GM19324 (cell line): ENCODE data around the gene SEMA4C.

ENCODE experiments used
- ATAC-seq: cut with Tn5 transposase; IDR thresholded peaks from one replicate; pipeline ENCODE4 v1.9.1; 2021; ENCODE audit warnings: mild to moderate bottlenecking, moderate library complexity; ENCODE audit not compliant: unreplicated experiment, low FRiP score

The SEMA4C gene, protein sequence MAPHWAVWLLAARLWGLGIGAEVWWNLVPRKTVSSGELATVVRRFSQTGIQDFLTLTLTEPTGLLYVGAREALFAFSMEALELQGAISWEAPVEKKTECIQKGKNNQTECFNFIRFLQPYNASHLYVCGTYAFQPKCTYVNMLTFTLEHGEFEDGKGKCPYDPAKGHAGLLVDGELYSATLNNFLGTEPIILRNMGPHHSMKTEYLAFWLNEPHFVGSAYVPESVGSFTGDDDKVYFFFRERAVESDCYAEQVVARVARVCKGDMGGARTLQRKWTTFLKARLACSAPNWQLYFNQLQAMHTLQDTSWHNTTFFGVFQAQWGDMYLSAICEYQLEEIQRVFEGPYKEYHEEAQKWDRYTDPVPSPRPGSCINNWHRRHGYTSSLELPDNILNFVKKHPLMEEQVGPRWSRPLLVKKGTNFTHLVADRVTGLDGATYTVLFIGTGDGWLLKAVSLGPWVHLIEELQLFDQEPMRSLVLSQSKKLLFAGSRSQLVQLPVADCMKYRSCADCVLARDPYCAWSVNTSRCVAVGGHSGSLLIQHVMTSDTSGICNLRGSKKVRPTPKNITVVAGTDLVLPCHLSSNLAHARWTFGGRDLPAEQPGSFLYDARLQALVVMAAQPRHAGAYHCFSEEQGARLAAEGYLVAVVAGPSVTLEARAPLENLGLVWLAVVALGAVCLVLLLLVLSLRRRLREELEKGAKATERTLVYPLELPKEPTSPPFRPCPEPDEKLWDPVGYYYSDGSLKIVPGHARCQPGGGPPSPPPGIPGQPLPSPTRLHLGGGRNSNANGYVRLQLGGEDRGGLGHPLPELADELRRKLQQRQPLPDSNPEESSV

DNA sequence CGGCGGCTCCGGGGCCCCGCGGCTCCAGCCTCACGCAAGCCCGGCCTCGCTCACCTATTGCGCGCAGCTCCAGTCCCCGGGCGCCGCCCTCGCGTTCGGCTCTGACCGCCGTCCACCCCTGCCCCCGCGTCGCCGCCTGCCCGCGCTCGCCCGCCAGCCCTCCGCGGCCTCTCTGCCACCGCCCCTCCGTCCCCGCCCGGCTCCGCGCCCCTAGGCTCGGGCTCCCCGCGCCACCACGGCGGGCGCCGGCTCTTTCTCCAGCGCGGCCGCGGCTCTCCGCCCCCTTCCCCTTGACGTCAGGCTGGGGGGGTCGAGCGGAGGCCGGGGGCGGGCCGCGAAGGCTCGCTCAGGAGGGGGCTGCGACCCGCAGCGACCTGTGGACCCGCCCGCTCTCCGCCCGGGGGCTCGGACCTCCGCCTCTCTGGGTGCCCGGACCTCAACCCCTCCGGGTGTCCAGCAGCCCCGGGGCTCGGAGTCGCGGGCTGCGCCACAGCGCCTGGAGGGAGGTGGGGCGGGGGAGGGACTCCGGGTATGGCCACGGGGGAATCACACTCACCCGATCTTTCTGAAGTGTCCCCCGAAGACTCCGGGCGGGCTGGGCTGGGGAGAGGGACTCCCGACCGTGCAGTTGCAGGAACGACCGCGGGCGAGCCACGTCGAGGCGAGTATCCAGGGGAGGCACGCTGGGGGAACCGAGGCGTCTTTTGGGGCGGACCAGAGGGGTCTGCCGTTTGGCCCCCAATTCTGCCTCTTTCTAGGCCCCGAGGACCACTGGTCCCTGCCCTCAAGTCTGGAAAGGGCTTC lies at the start of gene SEMA4C:
TSS of gene SEMA4C (minus strand) at position 259 of the 804 bp plus-strand sequence. CDS start 2,194 bp downstream, outside the sequence.
- ATAC-seq, result no peak

DNA sequence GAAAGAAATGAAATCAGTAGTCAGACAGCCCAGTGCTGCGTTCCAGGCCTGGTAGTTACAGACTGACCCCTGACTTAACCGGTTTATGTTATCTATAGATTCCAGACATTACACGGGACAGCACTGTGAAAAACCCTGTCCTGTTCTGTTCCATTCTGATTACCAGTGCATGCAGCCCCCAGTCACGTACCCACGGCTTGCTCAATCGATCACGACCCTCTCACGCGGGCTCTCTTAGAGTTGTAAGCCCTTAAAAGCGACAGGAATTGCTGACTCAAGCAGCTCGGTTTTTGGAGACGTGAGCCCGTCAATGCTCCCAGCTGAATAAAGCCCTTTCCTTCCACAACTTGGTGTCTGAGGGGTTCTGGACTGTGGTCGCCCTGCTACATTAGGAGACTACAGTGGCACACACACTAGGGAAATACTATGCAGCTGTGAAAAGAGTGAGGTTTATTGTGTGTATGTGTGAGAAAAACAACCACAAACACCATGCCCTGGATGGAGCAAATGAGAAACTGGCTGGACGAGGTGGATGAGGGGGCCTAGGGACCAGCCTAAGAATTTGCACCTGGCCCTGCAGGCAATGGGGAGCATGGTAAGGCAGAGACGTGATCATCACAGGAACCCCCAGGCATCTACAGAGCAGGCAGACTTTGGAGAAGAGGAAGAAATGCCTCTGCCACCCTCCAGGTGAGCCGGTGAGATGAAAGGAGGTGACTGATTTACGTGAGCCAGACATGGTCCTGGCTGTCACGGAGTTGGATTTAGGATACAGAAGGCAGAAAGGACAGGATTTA lies 49.1 kb upstream of the SEMA4C start:
- no peak for ATAC-seq

DNA sequence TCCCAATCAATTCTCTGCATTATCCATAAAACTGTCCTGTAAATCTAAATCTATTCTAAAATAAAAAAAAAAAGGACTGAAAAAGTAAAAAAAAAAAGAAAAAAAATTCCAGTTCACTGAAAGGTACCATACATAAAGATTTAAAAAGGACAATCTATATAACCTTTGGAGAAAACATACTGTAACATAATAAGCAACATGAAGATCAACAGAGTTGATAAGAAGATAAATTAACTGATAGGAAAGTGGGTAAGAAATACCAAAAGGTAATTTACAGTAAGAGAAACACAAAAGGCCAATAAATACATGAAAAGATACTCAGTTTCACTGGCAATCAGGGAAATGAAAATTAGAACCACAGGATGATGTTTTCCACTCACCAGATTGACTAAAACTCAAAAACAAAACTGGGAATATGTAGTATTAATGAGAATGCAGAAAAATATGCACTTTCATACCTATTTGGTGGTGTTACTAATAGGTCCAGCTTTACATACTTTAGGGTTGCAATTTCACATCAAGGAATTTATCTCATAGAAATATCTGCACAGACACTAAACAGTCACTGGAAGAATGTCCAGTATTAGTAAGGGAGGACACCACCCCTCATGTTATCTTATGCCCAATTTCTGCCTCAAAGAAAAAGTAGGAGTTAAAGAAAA lies 48.3 kb upstream of the SEMA4C start:
- no peak for ATAC-seq

DNA sequence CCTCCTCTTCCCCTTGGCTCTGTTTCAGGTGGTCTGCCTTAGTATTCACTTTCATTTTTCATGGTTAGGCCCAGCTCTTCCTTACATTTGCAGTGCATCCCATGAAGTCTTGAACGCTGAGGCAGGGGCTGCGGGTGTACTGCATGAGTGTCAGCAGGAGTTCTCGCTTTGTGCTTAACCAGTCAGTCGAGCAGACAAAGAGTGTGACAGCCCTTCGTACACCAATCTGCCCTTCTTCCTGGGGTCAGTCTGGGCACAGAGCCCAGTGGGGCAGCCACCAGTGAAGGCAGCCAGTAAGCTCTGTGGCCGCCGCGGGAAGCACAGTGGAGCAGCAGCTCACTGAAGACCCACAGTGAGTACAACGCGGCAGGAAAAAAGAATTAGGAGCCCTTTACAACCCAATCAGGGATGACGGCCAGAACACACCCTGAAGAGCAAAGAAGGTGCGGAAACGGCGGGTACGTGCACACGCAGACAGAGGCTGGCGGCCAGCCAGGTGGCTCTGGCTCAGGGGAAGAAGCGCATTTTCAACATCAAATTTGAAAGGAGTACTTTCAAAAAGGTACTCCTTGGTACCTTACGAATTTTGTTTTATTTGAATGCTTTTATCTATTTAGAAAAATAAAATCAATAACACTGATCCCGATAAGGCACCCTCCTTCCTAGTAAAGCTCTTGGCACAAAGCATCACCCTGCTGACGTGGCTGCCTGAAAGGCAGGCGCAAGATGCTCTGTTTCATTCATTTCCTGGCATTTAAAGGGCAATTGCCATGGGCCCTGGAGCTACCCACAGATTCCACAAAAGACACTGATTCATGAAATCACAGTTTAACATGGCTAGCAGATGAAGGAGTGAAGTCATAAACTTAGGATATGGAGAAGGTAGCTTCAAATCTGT lies 47.0 kb upstream of the SEMA4C start:
- no peak for ATAC-seq

DNA sequence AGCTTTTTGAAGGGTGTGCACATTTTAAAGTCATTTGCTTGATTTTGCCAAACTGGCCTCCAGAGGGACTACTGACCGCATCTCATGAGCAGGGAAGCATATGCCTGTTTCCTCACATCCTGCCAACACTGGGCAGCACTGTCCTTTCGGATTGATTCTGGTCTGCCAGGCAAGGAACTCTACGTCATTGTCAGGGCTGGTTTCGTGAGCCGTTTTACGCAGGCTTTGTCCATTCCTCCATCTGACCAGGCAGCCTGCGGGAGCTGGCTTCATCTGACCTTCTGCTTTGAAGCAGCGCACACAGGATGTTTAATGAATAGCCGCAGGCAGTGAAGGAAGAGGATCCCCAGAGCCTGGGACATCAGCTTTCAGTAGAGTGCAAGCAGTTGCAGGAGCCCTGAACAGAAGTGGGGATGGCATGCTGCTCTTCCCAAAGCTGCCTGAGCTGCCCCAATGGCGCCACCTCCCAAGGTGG lies 46.3 kb upstream of the SEMA4C start:
- no peak for ATAC-seq

DNA sequence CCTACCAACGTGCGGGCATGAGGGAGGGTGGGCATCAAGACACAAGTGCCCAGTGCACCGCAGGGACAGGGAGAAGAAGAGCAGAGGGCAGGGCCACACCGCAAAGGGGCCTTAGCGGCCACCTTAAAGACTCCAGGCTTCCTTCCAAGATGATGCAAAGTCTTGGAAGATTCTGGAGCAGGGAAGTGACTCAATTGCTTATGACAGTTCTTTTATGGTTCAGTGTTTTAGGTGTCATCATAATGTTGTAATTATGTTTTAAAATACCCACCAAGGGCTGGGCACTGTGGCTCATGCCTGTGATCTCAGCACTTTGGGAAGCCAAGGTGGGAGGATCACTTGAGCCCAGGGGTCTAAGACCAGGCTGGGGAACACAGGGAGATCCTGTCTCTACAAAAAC lies 44.5 kb upstream of the SEMA4C start:
- no peak for ATAC-seq

DNA sequence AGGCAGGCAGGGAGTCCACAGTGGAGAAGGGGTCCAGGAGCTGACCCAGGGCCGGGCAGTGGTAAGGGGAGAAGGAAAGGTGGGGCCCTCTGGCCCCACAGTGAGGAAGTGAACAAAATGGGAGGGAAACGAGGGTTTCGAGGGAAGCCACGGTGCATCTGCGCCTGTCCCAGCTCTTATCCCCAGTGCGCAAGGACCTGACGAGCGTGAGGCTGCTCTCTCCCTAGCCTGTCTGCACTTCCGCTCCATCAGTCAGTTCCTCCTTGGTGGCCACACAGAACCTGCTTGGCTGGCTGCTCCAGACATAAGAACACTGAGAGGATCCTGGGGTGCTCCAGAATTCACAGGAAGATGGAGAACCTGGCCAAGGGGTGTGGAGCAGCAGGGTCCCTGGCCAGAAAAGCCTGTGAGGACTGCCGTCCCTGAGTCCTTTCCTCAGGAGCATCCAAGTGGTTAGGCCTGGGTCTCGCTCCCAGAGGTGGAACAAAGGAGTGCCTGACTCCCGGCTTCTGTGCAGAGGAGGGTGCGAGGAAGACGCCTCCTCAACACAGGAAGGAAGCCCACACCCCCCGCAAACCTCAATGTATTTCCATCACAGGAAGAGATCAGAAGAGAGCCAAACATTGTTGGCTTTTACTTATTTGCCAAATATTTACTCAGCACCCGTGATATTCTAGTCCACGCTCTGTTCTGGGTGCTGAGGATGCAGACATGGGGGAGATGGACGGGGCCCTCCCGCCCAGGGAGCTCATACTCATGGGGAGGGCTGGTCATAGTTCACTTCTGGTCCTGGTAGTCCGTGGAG lies 43.7 kb upstream of the SEMA4C start:
- no peak for ATAC-seq

DNA sequence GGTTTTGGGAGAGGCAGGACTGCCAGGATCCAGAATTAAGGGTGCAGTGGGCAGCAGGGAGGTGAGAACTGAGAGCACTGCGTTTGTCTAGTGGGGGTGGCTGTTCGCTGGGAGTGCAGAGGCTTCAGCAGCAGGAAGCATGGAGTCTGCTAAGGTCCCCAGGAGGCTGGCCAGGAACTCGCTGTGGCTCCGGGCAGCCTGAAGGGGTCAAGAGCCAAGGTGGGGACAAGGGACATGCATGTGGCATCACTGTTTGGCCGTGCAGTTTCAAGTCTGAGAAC lies 43.2 kb upstream of the SEMA4C start:
- no peak for ATAC-seq

DNA sequence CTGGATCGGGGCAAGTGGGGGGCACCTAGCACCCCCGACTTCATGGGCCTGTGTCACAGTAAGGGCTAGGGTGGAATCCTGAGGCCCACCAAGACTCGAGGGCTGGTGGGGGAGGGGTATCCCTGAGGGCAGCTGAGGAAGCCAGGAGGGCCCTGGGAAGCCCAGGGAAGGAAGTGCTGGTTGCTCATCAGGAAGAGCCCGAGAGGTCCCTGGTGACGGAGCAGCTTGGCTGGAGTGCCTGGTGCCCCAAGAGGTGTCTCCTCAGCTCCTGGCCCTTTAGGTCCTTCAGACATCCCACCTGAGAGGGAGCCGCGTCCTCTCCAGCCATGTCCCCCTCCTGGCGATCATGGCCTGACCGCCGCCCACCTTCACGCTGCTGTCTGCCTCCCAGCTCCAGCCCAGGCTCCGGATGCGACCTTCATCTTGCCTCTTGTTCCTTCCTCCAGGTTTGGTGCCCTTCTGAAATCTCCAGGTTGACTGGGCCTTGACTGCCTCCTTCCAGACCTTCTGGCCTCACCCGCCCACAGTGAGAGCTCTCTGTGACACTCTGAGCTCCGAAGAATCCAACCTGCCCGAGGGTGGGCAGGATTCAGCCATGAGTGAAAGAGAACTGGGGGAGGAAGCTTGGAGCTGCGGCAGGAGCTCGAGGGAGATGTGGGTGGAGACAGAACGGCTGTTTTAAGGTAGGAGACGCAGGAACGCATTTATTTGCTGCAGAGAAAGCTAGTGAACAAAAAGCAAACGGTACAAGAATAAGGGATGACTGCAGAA lies 42.7 kb upstream of the SEMA4C start:
- ATAC-seq, result no peak

DNA sequence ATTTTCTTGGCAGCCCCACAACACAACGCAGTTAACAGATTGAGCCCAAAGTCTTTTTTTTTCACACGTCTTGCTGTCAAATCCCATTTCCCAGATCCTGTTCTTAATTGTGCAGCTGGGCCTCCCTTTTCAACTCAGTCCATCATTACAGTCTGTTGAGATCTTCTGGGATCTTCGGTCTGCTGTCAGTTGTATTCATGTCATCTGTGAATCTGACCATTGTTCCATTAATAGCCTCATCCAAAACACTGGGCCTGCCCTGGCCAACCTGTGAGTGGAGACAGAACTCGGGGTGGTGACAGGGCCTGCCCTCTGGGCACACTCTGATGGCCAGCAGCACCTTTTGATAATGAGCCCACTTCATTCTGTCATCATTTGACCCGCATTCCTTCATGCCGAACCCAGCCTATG lies 39.7 kb upstream of the SEMA4C start:
- no peak for ATAC-seq

DNA sequence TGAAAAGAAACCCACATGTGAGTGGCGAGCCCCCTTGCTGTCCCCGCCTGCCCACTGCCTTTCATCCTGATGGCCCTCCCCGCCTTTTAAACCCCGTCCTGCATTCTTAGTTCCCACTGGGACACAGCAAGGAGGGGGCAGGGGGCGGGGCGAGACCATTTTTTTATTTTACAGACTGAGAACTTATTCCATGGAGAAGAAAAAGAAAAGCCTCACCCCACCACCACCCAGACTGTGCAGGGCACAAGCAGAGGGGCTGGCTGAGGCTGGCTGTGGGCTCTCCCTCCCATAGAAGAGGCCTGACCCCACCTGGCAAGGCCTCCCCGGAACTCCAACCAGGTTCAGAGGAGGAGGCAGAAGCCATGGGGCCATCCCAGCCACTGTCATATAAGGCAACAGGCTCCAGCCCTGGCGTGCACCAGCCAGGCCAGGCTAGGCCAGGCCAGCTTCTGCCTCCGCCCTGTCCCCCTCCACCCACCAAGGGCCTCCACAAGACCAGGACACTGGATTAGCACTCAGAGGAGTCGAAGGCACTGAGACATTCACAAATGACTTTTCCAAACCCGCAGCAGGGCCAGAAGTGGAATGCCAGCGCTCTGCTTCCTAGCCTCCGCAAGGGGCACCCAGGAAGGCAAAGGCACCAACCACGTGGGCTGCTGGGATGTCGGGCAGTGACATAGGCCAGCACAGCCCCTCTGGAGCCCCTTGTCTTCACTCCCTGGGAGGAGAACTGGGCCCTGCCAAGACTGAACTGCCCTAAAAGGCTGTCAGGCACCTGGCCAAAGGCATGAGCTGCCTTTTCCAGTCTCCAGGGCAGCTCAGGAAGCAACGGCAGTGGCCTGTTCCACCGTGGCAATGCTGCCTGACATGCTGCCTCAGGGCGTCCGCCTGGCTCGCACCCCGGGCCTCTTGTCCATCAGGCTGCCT lies 37.5 kb upstream of the SEMA4C start:
- ATAC-seq, result no peak

DNA sequence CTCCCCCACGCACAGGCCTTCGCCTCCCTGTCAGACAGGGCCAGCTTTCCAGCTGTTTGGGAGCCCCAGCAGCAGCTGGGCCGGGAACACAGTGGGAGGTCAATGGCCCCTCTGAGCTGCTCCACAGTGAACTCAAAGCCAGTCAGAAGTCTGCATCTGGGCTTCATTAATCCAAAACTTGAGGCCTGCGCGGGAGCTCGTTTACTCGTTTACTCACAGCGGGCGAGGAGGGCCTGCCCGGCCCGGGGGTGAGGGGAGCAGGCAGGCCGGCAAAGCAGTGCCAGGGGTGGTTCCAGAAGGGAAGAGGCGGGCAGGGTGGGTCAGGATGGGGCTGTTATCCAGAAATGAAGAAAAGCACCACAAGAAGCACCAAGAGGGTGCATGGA lies 36.8 kb upstream of the SEMA4C start:
- no peak for ATAC-seq

DNA sequence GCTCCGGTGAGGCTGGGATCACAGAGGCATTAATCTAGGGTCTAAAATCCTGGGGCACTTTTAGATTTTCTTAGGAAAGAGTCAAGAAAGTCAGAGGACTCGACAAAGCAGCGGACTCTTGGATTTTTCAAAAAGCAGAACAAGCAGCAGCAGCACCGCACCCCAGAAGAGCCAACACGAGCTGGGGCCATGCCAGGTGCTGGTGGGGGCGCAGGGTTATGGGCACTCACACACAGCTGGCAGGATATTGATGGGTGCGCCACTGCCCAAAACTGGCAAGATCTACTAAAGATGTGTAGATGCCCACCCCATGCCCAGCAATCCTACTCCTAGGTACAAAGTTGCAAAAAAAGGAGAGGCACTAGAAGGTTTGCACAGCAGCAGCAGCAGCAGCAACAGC lies 33.9 kb upstream of the SEMA4C start:
- ATAC-seq, result no peak

DNA sequence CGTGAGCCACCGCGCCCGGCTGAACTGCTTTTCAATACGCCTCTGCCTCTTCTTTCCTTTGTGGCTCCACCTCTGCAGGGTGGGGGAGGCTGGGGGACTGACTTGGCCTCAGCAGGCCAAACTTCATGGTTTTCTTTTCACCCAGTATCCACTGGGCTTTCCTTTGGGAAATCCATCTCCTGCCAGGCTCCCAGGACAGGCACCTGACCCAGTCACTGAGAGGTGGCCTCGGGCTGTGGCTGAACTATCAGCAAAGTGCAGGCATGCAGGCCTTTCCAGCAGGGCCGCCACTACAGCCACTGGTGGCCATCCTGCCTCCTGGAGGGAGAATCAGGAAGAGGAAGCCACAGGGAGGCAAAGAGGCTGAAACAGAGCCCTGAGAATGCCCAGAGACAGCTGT lies 33.4 kb upstream of the SEMA4C start:
- no peak for ATAC-seq

DNA sequence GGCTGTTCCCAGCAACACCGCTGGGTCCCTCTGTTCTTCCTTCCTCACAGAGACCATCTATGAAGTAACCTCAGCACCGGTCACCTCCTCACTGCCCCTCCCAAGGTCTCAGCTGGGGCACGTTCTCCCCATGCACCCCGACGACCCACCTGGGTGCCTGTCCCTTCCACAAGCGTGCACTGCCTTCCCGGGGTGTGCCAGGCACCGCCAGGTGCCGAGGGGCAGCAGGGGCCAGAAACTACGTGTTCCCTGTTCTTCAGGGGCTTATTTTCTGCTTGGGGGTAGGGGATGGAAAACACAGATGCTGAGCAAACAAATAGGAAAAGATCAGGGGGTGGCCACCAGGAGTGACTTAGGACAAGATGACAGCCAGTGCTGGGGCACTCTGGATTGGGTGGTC lies 30.4 kb upstream of the SEMA4C start:
- ATAC-seq, result no peak

DNA sequence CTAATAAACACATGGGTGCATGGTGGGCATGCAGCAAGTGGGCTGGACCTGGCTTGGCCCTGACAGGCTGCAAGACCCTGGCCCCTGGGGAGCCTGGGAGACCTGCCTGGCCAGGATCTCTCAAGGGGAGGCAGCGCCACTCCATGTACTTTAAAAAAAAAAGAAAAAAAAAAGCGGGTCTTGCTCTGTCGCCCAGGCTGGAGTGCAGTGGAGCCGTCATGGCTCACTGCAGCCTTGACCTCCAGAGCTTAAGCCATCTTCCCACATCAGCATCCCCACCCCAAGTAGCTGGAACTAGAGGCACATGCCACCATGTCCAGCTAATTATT lies 29.5 kb upstream of the SEMA4C start:
- no peak for ATAC-seq
